Central memory CD4-positive, alpha-beta T cell (primary cell): ENCODE measurements around the gene NCMAP.

Experiments
- DNase-seq: peaks from one replicate; pipeline ENCODE4 v3.0.0; 2022

Gene NCMAP

GRCh38 chr1:24636661-24637357, 80.9 kb downstream of the NCMAP start:
- no peak for DNase-seq

DNA sequence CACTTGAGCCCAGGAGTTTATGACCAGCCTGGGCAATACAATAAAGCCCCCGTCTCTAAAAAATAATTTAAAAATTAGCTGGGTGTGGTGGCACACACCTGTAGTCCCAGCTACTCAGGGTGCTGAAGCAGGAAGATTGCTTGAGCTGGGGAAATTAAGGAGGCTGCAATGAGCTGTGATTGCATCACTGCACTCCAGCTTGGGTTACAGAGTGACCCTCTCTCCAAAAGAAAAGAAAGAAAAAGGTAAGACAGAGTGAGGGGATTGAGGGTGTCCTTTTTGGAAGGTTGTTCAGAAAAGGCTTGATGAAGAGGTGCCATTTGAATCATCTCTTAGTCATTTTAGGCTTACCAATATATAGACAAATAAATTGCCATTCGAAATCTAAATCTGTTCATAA, 83.2 kb downstream of the NCMAP start:
- no peak for DNase-seq

GRCh38 chr1:24639881-24640280, 84.0 kb downstream of the NCMAP start:
- DNase-seq = no peak

DNA sequence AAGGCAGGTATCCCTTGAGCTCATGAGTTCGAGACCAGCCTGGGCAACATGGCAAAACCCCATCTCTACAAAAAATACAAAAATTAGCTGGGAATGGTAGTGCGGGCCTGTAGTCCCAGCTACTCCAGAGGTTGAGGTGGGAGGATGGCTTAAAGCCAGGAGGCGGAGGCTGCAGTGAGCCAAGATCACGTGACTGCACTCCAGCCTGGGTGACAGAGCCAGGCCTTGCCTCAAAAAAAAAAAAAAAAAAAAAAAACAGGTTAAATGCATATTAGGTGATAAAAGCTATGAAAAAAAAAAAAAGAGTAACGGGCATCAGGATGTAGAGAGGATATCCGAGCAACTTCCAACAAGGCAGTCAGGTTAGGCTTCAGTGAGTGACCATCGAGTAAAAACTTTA, 84.4 kb downstream of the NCMAP start:
- DNase-seq = no peak

- peak; percentile 37 for DNase-seq
Observed at GRCh38 chr1:24641646-24642151, 85.8 kb downstream of the NCMAP start.

- peak; percentile 100 for DNase-seq
Observed at GRCh38 chr1:24642481-24643362, 86.8 kb downstream of the NCMAP start, which contains the start of gene SRRM1. Gene SRRM1 (plus strand): TSS chr1:24643302. CDS start chr1:24643327, 25 bp downstream.

DNA sequence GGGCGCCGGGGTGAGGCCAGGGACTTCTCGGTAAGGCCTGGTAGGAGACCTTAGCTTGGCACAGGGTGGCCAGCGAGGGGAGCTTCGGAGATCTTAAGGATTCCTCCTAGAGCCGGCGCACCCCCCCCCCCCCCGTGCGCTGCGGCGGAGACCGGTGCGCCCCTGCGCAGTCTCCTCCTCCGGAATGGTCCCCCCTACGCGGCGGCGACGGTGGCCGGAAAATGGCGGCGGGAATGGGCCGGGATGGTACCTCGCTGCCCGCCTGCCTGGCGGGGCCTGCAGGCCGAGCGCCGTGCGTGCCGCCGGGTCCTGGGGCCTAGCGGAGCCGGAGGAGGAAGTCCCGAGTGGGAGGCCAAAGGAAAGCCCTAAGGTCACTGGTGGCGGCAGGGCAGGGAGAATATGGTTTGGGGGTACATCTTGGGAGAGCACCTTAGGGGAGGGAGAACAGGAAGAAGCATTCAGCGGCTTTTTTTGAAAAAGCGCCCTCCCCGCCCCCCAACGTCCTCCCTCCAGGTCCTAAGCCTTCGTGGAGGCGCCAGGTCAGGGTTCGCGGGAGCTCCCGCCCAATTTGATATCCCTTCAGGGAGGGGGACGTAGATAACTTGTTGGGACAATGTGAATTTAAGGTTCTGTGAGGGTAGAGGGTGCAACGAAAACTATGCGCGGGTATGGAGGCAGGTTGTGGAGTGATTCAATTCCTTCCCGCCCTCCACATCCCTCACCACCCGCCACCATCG, 87.6 kb downstream of the NCMAP start:
- no peak for DNase-seq

DNA sequence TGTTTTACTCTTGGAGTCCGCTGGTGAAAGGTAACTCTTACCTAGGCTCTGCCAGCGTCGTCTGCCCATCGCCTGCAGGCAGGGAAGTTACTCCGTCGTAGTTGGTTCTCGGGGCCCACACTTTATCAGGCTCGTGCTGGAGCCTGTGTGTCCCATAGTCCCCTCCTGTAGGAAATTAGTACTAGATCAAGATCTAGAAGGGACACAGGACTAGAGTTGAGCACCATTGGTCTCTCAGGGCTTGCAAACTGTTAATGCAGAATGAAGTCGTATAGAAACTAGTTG, 88.2 kb downstream of the NCMAP start:
- no peak for DNase-seq

DNA sequence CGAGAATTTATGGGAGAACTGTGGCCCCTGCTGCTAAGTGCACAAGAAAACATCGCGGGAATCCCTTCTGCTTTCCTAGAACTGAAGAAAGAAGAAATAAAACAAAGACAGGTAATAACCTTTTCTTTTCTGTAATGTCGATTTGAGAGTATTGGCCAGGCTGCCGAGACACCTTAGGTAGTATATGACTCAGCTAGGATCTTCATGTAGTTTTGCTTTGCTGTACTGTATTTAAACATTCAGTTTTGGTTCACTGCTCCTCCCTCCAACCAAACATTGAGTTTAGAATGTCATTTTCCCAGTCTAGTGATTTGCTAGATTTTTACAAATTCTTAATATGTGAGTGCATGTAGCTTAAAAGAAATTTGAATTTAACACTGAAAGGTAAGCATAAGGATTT, 93.0 kb downstream of the NCMAP start:
- no peak for DNase-seq

GRCh38 chr1:24652382-24652781, 96.5 kb downstream of the NCMAP start:
- DNase-seq = no peak

DNA sequence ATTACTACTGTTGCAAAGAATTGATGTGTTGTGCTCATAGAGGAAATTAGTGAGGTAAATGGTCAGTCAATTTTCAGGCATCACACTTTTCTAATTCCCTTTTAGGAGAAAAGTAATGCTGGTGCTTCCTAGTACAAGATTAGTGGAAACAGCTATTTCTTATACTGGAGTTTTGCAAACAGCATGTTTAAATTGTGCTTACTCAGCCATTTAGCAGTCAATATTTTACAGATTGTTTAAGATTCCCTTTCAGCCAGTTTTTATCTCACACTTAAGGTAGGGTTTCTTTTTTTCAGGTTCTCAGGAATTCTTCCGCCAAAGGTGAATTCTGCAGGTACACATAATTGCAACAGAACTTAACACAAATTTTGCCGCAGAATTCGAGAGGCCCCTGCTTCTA, 98.1 kb downstream of the NCMAP start:
- no peak for DNase-seq

GRCh38 chr1:24656046-24656445, 100.2 kb downstream of the NCMAP start:
- no peak for DNase-seq

DNA sequence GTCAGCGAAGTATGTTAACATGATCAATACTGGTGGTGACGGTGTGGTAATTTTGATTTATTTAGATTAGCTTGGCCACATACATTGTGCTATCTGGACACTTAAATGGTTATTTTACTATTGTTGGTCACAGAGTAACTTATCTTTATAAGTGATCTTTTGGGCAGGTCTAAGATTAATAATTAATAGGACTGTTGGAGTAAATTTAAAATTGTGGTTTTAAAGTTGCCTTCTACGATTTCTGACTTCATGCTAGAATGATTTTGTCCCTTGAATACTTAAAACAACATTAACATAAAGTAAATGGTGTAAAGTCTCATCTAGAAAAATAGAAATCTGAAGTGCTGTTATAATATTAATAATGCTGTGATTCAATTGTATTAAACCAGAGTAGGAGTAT, 101.9 kb downstream of the NCMAP start:
- no peak for DNase-seq
